Adipose tissue (tissue), 3 donors: ENCODE results near the gene TLCD4. TPM values are rescaled to one million over a fixed set of nuclear protein-coding genes. Genes with fewer than 3 reads are reported as not detected.
"Not testable (repeated sequence)": the region's sequence is repeated elsewhere in the genome, so short reads cannot be mapped to it uniquely, and the experiment has no call there.

Experiments
- H3K27ac ChIP-seq: one replicate; pipeline ENCODE4 v1.5.1; 2013; ENCODE audit warnings: low read depth, low read length
- WGBS, 3 donors: extraction: QIAGEN DNeasy Blood & Tissue Kit; methylation state at CpG; one replicate each; pipeline ENCODE4 v1.1.7; 2013; 5-methylcytosine and 5-hydroxymethylcytosine counted together
- polyA plus RNA-seq, 3 donors: library from polyadenylated mRNA; stranded (reverse); fragments of 200-250 nt; gene quantifications; one replicate each; pipeline ENCODE4 v1.2.3, GENCODE V29; 2013
- donor health status: healthy with polysubstance abuse.
- donor health status: Bipolar disorder and iron deficiency.
- donor health status: healthy.

TLCD4 gene
- polyA plus RNA-seq: 1 to 10 TPM; 1.9 to 2.7 (median 2.1) TPM

DNA sequence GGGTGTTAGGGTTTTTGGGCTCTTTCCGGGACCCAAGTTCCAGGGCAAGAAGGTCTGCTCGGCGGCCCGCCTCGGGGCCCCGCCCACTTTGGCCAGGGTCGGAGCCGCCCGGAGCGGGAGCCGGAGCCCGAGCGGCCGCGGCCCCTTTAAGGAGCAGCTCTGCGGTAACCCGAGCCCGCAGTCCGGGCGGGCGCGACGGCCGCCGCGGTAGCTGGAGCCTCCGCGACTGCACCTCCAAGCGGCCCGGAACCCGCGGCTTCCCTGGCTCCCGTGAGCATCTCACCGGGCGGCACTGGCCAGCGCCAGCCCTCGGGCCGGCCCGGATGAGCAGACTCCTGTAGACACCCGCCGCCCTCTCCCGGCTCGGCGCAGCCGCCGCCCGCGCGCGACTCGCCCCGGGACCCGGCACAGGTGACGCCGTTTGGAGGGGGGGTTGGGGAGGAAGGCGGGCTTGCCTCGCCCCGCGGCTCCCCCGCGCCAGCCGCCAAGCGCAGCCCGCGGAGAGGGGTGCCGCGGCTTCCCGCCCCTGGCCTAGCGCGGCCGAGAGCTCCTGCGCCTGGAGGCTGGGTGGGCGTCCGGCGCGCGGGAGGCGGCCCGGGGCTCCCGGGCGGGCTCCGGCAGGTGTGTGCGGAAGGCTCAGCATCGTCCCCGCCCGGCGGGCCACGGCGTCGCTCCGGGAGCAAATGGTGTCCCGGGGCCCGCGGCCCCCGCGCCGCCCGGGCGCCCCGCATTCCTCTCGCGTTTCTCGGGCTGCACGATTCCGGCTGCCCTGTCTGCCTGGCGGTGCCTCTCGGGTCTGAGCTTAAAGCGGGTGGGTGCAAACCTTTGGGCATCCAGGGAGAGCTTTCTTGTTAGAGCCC, at the start of gene TLCD4:
Gene TLCD4 (plus strand): TSS at position 149 of the 860 bp plus-strand sequence. CDS start 26,547 bp downstream, outside the sequence.
- 0% methylated on average over 60 to 108 of the region's 108 CpGs for WGBS, 3 donors
- H3K27ac ChIP-seq: no peak within 1 kb of the TSS

GRCh38 chr1:95067568-95067967, 49.6 kb upstream of the TLCD4 start:
- 49 to 72% (median 69%) methylated on average over 5 of the region's 5 CpGs for WGBS, 3 donors
- H3K27ac ChIP-seq: no peak overlapping the region

DNA sequence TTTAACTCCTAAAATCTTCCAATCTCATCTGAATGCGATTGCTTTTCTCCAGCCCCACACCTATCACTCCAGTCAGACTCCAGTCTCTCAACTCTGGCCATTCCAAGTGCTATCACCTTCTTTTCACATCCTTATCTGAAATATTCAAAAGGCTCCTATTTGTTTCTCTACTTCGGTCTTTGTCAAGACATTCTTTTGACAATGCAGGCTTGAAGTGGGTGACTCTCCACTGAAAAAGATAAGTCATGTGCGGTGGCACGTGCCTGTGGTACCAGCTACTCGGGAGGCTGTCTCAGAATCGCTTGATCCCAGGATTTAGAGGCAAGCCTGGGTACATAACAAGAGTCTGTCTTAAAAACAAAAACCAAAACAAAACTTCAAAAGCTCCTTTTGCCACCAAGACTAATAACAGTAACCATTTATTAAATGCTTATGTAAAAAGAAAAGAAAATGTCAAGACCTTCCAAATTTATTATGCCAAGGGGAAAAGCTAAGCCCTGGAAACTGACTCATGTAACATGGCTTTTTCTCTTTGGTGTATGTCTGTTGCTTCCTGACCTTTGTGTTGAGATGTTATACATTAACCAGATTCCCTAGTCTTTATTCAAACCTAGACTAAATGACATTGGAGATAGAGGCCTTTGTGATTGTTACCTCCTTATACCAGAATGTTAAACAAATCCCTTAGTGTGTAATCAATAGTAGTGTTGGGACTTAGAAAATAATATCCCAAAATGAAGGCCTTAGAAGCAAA, 48.0 kb upstream of the TLCD4 start:
- H3K27ac ChIP-seq: no peak overlapping the region
- 31 to 93% (median 92%) methylated on average over 6 of the region's 6 CpGs for whole genome bisulfite sequencing, 3 donors

DNA sequence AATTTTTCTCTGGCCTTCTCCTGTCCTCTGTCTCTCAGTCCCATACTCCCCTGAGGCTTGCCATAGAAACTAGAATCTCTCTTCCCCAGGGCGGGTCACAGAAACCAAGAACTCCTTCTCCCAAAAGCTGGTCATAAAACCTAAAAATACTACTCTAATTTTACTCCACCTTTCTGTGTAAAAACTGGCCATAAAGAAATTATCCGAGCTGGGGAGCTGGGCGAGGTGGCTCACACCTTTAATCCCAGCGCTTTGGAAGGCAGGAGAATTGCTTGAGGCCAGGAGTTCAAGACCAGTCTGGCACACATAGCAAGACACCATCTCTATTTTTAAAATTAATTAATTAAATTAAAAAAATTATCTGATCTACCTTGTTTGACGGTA, 47.5 kb upstream of the TLCD4 start:
- 88 to 95% (median 94%) methylated on average over 5 of the region's 5 CpGs for WGBS, 3 donors

GRCh38 chr1:95071539-95071938, 45.6 kb upstream of the TLCD4 start:
- no peak overlapping the region for H3K27ac ChIP-seq
- WGBS, 3 donors: 64 to 90% (median 81%) methylated on average over 2 of the region's 2 CpGs

More for the DNA sequence above, 47.5 kb upstream of the TLCD4 start:
- H3K27ac ChIP-seq: no peak overlapping the region

DNA sequence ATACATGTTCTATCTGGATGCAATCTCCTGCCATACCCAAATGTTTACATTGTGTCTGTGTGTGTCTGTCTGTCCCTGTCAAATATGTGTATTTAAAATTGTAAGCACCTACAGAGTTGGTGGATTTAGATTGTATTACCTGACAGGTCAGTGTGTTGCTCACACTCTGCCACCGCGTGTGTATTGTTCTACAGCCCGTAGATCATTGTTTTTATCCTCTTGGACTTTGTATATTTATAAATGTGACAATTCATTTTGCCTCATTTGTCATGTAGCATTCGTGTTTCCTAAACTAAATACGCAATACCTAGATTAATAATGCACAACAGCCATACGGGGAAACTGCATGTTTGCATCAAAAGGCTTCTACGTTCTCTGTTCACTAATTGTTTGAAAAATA, 45.0 kb upstream of the TLCD4 start:
- 2 to 14% (median 12%) methylated on average over 7 of the region's 7 CpGs for WGBS, 3 donors

GRCh38 chr1:95072532-95073419, 44.4 kb upstream of the TLCD4 start, which contains the start of gene ALG14:
TSS of gene ALG14 (minus strand) at chr1:95072951. CDS start at chr1:95072898, 53 bp downstream.
- peak within 1 kb of the TSS; percentile 81 for H3K27ac ChIP-seq
- WGBS, 3 donors: 0 to 1% (median 0%) methylated on average over 53 of the region's 53 CpGs

More for the DNA sequence above, 45.0 kb upstream of the TLCD4 start:
- no peak overlapping the region for H3K27ac ChIP-seq

DNA sequence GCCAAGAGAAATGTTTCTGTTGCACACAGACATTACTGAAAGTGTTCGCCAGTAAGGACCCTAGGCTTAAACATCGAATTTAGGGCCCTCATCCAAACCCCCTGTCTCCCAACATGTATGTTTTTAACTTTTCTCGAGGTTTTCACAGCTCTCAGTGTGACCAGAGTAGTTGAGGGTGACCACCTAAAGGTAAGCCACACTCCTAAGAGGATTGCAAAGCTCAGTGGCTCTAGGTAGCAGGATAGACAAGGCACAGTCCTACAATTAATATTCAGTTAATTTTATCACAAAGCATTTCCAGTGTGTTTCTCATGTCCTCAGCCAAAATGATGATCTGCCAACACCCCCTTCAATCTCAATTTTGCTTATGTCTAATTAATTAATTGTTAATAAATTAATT, 43.7 kb upstream of the TLCD4 start:
- WGBS, 3 donors: 7 to 15% (median 10%) methylated on average over 3 of the region's 3 CpGs
- H3K27ac ChIP-seq: no peak overlapping the region

GRCh38 chr1:95076034-95076433, 41.1 kb upstream of the TLCD4 start:
- H3K27ac ChIP-seq: no peak overlapping the region

DNA sequence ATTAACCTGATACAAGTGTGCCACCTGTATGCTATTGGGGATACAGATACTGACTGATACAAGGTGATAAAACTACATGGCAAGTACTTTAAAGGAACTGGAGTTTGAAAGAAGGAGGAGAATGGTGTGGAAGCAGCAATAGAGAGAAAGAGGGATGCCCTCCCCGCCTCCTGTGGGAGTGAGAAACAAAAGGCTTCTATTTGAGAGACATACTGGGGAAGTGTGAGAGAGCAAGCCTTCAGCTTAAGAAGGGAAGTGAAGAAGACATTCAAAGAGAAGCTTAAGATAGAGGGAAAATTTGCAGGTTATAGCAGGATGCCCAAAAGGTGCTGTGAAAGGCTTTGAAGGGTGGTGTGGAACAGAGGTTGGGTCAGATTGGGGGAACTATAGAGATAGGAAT, 36.7 kb upstream of the TLCD4 start:
- no peak overlapping the region for H3K27ac ChIP-seq
- 86 to 89% (median 88%) methylated on average over 1 of the region's 1 CpG for WGBS, 3 donors

GRCh38 chr1:95080879-95081278, 36.3 kb upstream of the TLCD4 start:
- no peak overlapping the region for H3K27ac ChIP-seq
- 59 to 85% (median 82%) methylated on average over 1 of the region's 1 CpG for WGBS, 3 donors

DNA sequence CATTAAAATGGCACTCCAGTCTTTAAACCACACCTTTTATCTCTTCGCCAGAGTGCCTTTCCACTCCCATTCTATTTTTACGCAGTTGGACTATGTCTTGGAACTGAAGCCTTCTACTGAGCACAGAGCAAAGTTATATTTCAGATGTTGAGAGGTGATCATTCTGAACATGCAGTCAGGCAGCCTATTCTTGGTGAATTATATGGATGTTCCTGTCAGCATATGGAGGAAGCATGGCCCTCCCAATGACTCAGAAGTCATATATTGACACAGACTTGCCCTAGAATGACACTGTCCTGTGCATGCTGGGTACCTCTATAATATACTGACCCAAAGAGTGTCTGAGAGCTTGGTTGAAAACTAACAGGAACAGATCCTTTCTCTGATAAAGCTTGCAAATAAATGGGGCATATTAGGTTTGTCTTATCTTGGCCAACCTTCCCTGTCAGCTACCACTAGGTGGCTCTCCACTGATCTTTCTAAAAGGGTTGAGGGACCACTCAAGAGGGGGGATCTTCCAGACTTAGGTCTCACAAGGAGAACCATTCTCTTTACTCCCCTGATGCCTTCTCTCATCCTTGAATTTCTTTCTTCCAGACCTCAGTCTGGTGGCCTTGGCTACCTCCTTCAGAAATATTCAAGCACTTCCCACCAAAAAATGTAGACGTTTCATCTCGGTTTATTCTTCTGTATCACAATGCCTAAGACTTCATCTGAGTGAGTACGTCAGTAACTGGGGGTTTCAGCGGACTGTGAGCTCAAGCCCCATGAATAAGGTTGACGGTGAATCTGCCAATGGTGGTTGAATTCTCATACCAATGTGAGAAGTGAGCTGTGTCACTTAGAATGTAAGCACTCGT, 32.6 kb upstream of the TLCD4 start:
- H3K27ac ChIP-seq: no peak overlapping the region
- 66 to 85% (median 72%) methylated on average over 8 of the region's 8 CpGs for WGBS, 3 donors

GRCh38 chr1:95085376-95085775, 31.8 kb upstream of the TLCD4 start:
- H3K27ac ChIP-seq: no peak overlapping the region
- 61 to 65% (median 64%) methylated on average over 2 of the region's 2 CpGs for WGBS, 3 donors

GRCh38 chr1:95086949-95087533, 30.1 kb upstream of the TLCD4 start:
- 24 to 36% (median 30%) methylated on average over 5 of the region's 5 CpGs for WGBS, 3 donors
- H3K27ac ChIP-seq: no peak overlapping the region

GRCh38 chr1:95088303-95088702, 28.9 kb upstream of the TLCD4 start:
- 63 to 100% (median 71%) methylated on average over 1 of the region's 1 CpG for WGBS, 3 donors
- H3K27ac ChIP-seq: no peak overlapping the region

DNA sequence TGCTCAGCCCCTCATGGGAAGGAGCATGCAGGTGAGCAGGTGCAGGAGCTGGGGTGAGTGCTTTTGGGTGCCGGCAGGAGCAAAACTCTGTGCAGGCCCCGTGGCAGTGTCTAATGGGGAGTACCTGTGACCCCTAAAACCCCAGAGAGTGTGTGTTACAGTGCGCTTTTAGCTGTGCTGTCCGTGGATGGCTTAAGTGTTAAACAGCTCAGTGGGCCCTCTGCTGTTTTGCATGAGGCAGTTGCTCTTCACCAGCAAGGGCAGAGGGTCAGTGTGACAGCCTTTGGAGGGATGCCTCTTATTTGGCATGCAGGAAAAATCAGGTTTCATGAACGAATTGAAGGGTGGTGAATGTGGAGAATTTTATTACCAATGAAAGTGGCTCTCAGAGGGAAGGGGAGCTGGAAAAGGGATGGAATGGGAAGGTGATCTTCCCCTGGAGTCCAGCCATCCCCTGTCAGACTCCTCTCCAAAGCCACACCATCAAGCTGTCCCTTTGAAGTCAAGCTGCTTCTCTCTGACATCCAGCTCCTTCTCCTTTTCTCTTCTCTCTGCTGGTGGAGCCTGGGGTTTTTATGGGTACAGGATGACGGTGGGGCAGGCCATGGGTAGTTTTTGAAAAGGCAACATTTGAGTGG, 27.4 kb upstream of the TLCD4 start:
- H3K27ac ChIP-seq: no peak overlapping the region
- 92 to 94% (median 92%) methylated on average over 6 of the region's 6 CpGs for WGBS, 3 donors

DNA sequence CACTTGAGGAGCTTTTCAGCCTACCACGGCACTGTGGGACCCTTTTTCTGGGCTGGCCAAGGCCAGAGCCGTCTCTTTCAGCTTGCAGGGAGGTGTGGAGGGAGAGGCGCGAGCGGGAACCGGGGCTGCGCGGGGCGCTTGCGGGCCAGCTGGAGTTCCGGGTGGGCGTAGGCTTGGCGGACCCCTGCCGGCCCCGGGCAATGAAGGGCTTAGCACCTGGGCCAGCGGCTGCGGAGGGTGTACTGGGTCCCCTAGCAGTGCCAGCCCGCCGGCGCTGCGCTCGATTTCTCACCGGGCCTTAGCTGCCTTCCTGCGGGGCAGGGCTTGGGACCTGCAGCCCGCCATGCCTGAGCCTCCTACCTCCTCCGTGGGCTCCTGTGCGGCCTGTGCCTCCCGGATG, 25.9 kb upstream of the TLCD4 start:
- H3K27ac ChIP-seq: not testable (repeated sequence)
- 48 to 78% (median 65%) methylated on average over 18 to 28 of the region's 28 CpGs for WGBS, 3 donors
